Activated naive CD8-positive, alpha-beta T cell treated with anti-CD3 and anti-CD28 coated beads, Interleukin-2, amount 10 ng/mL, durations not matched to agents 7 days and 5 days (primary cell): Measurements from ENCODE around the gene PTPRR. TPM values are rescaled to one million over a fixed set of nuclear protein-coding genes. Genes with fewer than 3 reads are reported as not detected.

Experiments used
- ATAC-seq: fragments of 150-1000 bp; cut with Tn5 transposase; one replicate; pipeline ENCODE4 v1.10.0; 2021; ENCODE audit warnings: low read depth, moderate library complexity
- POLR2A ChIA-PET: fragments of 350-600 bp; sonication (Branson Sonifier 250); formaldehyde crosslinking; loops from one replicate; lab custom pipeline; 2021; ENCODE audit warnings: antibody characterized with exemption; lab: Charles Lee
- DNase-seq: peaks from one replicate; pipeline ENCODE4 v3.0.0; 2021
- H3K27ac Mint-ChIP-seq: one replicate; pipeline ENCODE4 v1.8.0; 2022; ENCODE audit warnings: mild to moderate bottlenecking, mixed read lengths
- H3K27me3 Mint-ChIP-seq: one replicate; pipeline ENCODE4 v1.8.0; 2022; ENCODE audit warnings: mild to moderate bottlenecking, moderate library complexity, mixed read lengths
- H3K36me3 Mint-ChIP-seq: one replicate; pipeline ENCODE4 v1.8.0; 2021; ENCODE audit warnings: mild to moderate bottlenecking, mixed read lengths
- H3K4me1 Mint-ChIP-seq: one replicate; pipeline ENCODE4 v1.8.0; 2021; ENCODE audit warnings: mixed read lengths
- H3K4me3 Mint-ChIP-seq: one replicate; pipeline ENCODE4 v1.8.0; 2022; ENCODE audit warnings: mild to moderate bottlenecking, moderate library complexity, mixed read lengths
- H3K9me3 Mint-ChIP-seq: one replicate; pipeline ENCODE4 v1.8.0; 2021; ENCODE audit warnings: mixed read lengths
- total RNA-seq, 2 experiments: library from RNA; stranded (reverse); gene quantifications; one replicate each; pipeline ENCODE4 v1.2.3, GENCODE V29; 2021

Gene PTPRR
- total RNA-seq, 2 experiments from 2014 or later = not detected

DNA sequence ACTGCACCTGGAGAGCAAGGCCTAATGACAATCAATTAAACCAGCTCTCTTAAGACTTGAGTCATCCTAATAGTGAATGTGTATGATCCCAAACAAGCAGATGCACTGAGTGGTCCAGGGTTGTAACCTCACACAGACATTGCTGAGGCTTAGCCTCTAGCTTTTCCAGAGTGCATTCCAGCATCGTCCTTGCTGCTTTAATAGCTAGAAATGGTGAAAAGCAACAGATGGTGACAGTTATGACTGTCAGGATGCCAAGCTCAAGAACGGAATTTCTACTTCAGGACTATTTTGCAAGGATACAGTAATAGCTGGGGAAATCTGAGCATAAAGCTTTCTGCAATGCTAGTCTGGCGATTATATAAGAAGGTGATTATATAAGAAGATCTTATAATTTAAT, 34.6 kb downstream of the PTPRR start:
- no peaks in the 10 kb centered on the region for H3K9me3 Mint-ChIP-seq
- no peak for DNase-seq
- H3K4me1 Mint-ChIP-seq = no peaks in the 10 kb centered on the region
- no peaks in the 10 kb centered on the region for H3K27me3 Mint-ChIP-seq
- no peaks in the 10 kb centered on the region for H3K36me3 Mint-ChIP-seq
- H3K27ac Mint-ChIP-seq = no peak overlapping the region
- no peak for ATAC-seq
- POLR2A ChIA-PET = no interaction called here
- no peak overlapping the region for H3K4me3 Mint-ChIP-seq

DNA sequence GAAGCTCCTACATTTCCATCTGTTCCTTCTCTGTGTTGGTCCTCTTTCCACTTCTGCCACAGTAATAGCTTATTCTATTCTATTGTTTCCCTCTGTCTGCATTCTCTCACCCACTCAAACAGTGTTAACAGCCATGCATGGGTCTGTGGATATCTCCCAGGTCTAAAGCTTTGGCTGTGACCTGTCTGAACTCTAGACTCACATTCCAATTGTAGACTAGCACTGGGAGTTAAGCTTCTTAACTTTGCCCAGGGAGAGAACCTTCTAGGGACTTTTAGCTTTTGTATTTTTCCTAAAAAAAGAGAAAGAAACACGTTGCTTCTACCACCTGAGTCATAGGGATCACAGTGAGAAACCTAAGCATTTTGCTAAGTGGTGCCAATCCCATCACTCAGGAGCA, 36.7 kb downstream of the PTPRR start:
- H3K9me3 Mint-ChIP-seq = no peaks in the 10 kb centered on the region
- no peak overlapping the region for H3K27ac Mint-ChIP-seq
- ATAC-seq = no peak
- DNase-seq = no peak
- no peaks in the 10 kb centered on the region for H3K36me3 Mint-ChIP-seq
- no peak overlapping the region for H3K4me3 Mint-ChIP-seq
- POLR2A ChIA-PET = no interaction called here
- no peaks in the 10 kb centered on the region for H3K4me1 Mint-ChIP-seq
- H3K27me3 Mint-ChIP-seq = no peaks in the 10 kb centered on the region

DNA sequence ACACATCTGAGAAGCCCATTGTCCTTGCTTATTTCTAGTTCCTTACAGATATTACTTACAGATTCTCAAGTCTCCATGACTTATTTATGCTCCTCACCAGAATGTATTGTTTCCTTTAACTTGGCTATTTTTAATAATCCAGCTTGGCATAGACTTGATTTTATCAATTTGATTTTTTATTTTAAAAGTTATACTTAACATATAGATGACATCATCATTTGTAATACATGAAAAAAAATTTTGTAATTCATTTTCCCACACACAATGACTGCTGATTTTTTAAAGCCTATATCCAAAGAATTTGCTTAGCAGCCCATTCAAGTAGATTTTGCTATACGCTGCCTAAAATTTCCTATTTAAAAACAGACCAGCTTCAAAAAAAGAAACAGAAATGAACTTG, 39.8 kb downstream of the PTPRR start:
- no peaks in the 10 kb centered on the region for H3K36me3 Mint-ChIP-seq
- H3K27ac Mint-ChIP-seq = no peak overlapping the region
- POLR2A ChIA-PET = no interaction called here
- ATAC-seq = no peak
- H3K4me1 Mint-ChIP-seq = no peaks in the 10 kb centered on the region
- H3K27me3 Mint-ChIP-seq = no peaks in the 10 kb centered on the region
- DNase-seq = no peak
- no peak overlapping the region for H3K4me3 Mint-ChIP-seq
- H3K9me3 Mint-ChIP-seq = no peaks in the 10 kb centered on the region

DNA sequence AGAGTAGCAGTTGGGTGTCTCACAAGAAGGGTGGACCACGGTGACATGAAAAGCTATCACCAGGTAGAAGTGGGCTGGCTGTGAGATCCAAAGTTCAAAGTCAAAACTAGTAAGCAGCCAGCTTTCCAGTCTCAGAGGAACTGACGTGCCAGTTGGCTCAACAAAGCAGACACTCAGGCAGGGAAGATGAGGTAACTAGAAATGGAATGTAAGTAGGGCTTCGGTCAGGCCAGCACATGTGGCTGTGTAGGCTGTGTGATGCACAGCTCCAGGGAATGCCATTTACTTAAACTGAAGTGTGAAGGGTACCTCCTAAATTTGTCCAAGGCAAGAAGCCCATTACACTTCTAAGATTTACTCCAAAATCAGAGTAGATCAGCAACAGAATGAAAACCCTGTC, 43.6 kb downstream of the PTPRR start:
- H3K9me3 Mint-ChIP-seq = no peaks in the 10 kb centered on the region

DNA sequence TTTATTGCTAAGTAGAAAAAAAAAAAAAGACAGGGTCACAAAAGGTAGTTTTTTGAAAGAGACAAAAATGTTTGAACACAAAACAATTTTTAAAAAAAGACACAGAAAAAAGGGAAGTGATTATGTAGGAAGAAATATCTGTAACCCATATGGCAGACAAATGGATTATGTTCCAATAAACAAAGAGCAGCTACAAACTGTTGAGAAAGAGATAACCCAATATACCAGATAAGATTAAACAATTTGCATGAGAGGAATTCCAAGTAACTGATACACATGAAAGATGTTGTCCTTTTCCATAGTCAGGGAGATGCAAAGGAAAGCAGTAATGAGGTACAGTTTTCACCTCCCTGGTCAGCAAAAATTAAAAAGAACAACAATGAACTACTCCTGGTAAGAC, 44.9 kb downstream of the PTPRR start:
- H3K36me3 Mint-ChIP-seq = no peaks in the 10 kb centered on the region
- H3K9me3 Mint-ChIP-seq = no peaks in the 10 kb centered on the region
- no peak for ATAC-seq
- POLR2A ChIA-PET = no interaction called here
- H3K4me3 Mint-ChIP-seq = no peak overlapping the region
- no peak overlapping the region for H3K27ac Mint-ChIP-seq
- no peaks in the 10 kb centered on the region for H3K4me1 Mint-ChIP-seq
- no peaks in the 10 kb centered on the region for H3K27me3 Mint-ChIP-seq
- no peak for DNase-seq

More for the DNA sequence above, 43.6 kb downstream of the PTPRR start:
- Mint-ChIP-seq H3K4me1 (no peaks in the 10 kb centered on the region), H3K27ac (no peak overlapping the region), H3K36me3 (no peaks in the 10 kb centered on the region), H3K4me3 (no peak overlapping the region), H3K27me3 (no peaks in the 10 kb centered on the region)
- POLR2A ChIA-PET = no interaction called here
- ATAC-seq (no peak), DNase-seq (no peak)

DNA sequence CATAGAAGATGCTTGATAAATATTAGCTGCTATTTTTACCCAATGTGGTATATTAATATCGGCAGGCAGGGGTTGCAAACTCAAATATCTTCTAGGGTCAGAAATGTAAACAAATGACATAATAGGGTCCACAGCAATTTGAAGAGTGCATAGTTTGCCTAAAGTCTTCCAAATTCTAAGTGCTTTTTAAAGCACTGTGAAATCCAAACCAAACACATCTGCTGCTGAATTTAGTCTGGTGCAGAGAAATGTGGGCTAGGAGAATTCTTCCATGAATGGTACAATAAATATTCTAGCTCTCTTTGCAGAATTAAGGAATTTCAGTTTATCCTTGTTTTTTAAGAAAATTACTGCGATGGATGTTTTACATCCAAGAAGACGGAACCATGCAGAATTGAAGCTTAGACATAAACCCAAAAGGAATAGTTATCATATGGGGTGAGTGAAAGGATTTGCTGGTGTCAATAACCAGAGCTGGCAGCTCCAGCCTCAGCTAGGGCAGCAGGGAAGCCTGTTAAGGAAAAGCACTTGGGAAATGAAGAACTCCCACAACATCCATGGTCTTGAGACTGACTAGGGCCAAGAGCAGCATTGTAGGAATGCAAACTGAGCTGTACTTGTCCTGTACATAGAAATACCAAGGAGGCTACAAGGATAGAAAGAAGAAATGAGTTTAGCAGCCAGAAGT, 65.5 kb downstream of the PTPRR start:
- H3K9me3 Mint-ChIP-seq = no peaks in the 10 kb centered on the region
- no peaks in the 10 kb centered on the region for H3K27me3 Mint-ChIP-seq
- no peak for ATAC-seq
- POLR2A ChIA-PET = no interaction called here
- H3K36me3 Mint-ChIP-seq = no peaks in the 10 kb centered on the region
- no peak overlapping the region for H3K27ac Mint-ChIP-seq
- H3K4me1 Mint-ChIP-seq = no peaks in the 10 kb centered on the region
- no peak for DNase-seq
- H3K4me3 Mint-ChIP-seq = no peak overlapping the region

DNA sequence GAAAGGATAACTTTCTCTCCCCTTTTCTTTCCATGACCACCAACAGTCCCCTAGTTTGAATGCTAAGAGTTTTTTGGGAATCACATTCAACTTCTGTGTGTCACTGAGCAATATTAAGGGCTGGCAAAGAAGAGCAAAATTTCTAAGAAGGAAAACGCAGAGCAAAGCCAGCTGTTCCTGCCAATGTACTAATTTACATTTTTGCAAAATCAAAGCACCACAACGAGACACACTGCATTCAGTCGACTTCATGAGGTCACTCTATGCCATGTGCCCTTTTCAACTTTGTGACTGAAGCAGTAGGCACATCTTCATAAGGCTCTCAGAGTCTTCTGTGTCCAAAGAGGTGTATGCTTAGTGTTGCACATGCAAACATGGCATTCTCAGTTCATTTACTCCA, 66.4 kb downstream of the PTPRR start:
- H3K27me3 Mint-ChIP-seq = no peaks in the 10 kb centered on the region
- H3K36me3 Mint-ChIP-seq = no peaks in the 10 kb centered on the region
- ATAC-seq (no peak), DNase-seq (no peak)
- no peak overlapping the region for H3K4me3 Mint-ChIP-seq
- H3K9me3 Mint-ChIP-seq = no peaks in the 10 kb centered on the region
- no peak overlapping the region for H3K27ac Mint-ChIP-seq
- H3K4me1 Mint-ChIP-seq = no peaks in the 10 kb centered on the region
- POLR2A ChIA-PET = no interaction called here

DNA sequence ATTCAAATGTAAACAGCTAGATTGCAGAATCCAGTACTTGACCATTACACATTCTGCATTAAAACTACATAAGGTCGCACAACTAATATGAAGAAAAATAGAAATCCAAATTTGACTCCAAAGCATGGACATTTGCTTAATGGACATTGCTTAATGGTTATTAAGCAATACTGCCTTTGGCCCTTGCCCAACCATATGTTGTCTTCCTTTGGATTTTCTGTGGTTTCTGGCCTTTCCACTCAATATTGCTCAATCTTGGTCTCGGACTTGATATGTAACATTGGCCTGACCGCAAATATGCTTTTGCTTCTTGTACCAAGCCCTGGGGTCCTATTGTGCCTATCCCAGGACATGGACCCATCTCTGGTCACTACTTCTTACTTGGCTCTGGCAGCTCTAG, 67.2 kb downstream of the PTPRR start:
- POLR2A ChIA-PET = no interaction called here
- no peak for DNase-seq
- Mint-ChIP-seq H3K27me3 (no peaks in the 10 kb centered on the region), H3K9me3 (no peaks in the 10 kb centered on the region), H3K4me3 (no peak overlapping the region), H3K36me3 (no peaks in the 10 kb centered on the region), H3K27ac (no peak overlapping the region), H3K4me1 (no peaks in the 10 kb centered on the region)
- ATAC-seq = no peak

DNA sequence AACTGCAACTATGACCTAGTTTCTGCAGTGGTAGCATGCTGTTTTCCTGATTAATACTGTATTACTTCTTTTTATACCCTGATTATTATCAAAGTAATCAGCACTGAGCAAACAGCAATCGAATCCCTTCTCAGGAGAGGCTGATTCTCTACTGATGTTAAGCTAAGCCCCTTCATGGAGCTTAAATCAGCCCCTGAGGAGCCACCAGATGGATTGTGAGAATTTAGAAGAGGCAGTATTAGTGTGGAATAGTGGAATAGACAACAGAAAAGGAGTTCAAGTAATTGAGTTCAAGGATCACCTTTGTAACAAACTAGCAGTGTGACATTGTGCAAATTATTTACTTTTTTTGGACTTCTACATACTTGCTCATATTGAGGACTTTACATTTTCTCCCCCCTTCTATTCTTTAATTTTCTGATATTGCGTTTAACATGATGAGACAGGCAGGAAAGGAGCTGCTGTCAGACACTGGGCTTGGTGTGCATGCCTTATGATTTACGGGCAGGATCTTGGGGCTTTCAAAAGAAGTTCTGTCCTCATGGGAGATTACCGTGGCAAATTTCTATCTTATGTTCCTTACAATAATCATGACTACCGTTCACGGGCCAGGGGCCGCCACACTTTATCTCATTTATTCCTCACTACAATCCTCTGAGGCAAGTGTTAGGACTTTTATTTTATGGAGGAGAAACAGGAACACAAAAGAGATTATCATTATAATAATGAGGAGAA, 68.0 kb downstream of the PTPRR start:
- Mint-ChIP-seq H3K36me3 (no peaks in the 10 kb centered on the region), H3K9me3 (no peaks in the 10 kb centered on the region), H3K4me1 (no peaks in the 10 kb centered on the region), H3K27me3 (no peaks in the 10 kb centered on the region), H3K4me3 (no peak overlapping the region), H3K27ac (no peak overlapping the region)
- DNase-seq (no peak), ATAC-seq (no peak)
- POLR2A ChIA-PET = no interaction called here

DNA sequence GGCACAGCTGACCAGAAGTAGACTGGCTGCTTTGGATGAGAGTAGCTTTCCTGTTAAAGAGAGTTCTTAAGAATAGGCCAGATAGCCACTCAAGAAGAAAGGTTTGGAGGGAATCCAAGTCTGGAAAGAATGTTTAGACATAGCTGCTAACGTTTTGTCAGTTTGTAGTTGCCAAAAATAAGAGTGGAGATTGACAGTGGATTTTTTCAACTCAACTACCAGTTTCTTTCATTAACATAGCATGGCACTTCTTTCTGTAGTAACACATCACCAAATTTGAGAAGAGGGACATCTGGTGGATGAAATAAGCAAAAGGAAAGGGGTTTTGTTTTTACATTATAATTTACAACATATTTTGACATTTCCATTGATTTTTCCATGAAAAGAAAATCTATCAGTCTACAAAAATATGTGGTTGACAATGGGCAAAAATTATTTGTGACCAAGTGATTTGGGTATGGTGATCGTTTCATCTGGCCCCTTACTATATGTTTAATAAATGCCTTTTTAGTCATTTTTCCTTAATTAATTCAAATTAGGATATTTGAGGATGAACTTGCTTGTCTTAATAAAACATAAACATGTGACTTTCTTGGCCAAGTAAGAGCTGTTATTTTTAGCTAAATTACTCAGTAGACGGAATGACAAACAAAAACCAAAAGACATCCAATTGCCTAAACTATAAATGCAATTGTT, 71.1 kb downstream of the PTPRR start:
- Mint-ChIP-seq H3K36me3 (no peaks in the 10 kb centered on the region), H3K9me3 (no peaks in the 10 kb centered on the region), H3K4me1 (no peaks in the 10 kb centered on the region), H3K27ac (no peak overlapping the region), H3K4me3 (no peak overlapping the region), H3K27me3 (no peaks in the 10 kb centered on the region)
- ATAC-seq = no peak
- DNase-seq = no peak
- POLR2A ChIA-PET = no interaction called here

DNA sequence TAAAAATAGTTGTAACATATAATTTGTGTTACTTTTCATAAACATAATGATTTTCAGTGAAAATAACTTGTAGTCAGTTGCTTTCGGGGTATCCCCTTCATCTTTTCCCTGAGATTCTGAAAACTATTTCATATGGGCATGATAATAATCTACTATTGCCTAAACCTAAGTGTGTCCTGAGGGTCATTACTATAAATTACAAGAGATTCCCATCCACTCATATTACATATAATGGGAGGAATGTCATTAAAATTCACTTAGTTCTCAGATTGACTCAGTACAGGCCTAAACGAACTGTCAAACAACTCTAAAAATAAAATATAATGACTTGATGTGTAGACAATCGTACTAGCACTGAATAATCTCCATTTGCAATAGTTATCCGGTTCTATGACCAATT, 72.7 kb downstream of the PTPRR start:
- POLR2A ChIA-PET = no interaction called here
- Mint-ChIP-seq H3K36me3 (no peaks in the 10 kb centered on the region), H3K4me1 (no peaks in the 10 kb centered on the region), H3K27ac (no peak overlapping the region), H3K27me3 (no peaks in the 10 kb centered on the region), H3K4me3 (no peak overlapping the region), H3K9me3 (no peaks in the 10 kb centered on the region)
- no peak for ATAC-seq
- DNase-seq = no peak

DNA sequence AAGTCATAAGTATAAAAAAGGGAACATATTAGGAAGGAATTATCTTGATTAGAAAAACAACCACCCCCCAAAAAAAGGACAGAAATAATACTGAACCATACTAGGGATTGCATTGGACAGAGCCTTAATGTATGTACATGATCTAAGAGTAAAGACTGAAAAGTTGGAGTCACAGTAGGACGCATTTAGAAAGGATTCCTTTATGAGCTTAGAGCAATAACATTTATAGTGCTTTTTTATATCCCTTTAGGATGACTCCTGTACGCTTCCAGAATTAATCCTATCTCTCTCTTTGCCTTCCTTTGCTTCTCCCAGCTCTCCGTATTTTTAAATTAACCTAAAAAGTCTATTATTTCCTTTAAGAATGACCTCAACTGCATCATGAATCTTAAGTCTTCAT, 75.3 kb downstream of the PTPRR start:
- no peaks in the 10 kb centered on the region for H3K36me3 Mint-ChIP-seq
- no peaks in the 10 kb centered on the region for H3K27me3 Mint-ChIP-seq
- POLR2A ChIA-PET = no interaction called here
- no peak overlapping the region for H3K27ac Mint-ChIP-seq
- DNase-seq (no peak), ATAC-seq (no peak)
- no peak overlapping the region for H3K4me3 Mint-ChIP-seq
- H3K9me3 Mint-ChIP-seq = no peaks in the 10 kb centered on the region
- H3K4me1 Mint-ChIP-seq = no peaks in the 10 kb centered on the region

DNA sequence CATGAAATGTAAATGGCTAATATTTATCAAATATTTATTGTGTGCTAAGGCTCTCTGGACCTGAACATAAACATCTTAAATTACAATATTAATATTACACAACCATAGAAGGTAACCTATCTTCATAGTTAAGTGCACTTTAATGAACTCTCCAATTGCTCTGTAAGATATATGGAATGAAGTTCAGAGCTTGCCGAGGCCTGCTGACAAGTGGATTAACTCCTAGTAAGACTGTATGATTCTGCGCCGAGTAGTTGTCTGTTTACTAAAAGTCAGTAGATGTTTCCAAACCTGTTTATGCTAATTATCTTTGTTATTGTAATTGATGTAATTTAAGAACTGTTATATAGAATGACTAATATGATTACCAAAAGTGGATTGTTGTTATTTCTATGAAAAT, 77.2 kb downstream of the PTPRR start:
- Mint-ChIP-seq H3K36me3 (no peaks in the 10 kb centered on the region), H3K4me3 (no peak overlapping the region), H3K27me3 (no peaks in the 10 kb centered on the region), H3K4me1 (no peaks in the 10 kb centered on the region), H3K9me3 (no peaks in the 10 kb centered on the region), H3K27ac (no peak overlapping the region)
- DNase-seq (no peak), ATAC-seq (no peak)
- POLR2A ChIA-PET = no interaction called here

DNA sequence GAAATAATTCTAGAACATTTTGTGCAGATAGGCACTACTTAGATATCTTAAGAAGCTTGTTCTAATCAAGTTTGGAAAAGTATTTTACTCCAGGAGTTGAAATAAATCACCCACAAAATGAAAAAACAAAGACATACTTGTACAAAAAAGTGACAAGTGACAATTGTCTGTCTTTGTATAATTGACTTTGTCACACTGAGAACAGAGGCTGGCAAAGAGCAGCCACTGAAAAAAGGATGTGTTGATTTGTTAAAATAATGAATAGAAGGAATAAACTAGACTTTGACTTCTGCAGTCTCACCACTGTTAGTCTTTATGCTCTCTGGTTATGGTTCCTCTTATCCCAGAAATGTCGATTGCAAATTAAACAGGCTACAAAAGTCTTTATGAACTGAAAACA, 77.6 kb downstream of the PTPRR start:
- no peak overlapping the region for H3K27ac Mint-ChIP-seq
- no peak overlapping the region for H3K4me3 Mint-ChIP-seq
- no peaks in the 10 kb centered on the region for H3K27me3 Mint-ChIP-seq
- H3K36me3 Mint-ChIP-seq = no peaks in the 10 kb centered on the region
- DNase-seq (no peak), ATAC-seq (no peak)
- POLR2A ChIA-PET = no interaction called here
- no peaks in the 10 kb centered on the region for H3K9me3 Mint-ChIP-seq
- H3K4me1 Mint-ChIP-seq = no peaks in the 10 kb centered on the region
